LNCAP (cell line): ENCODE results near the gene ING4.

Experiments
- CTCF ChIP-seq: fragments of 450-650 bp; IDR thresholded peaks from 2 replicates; pipeline ENCODE4 v1.5.1; 2017; ENCODE audit warnings: mild to moderate bottlenecking

The ING4 gene

GRCh38 chr12:6667559-6668210, 4.8 kb upstream of the ING4 start:
- TF ChIP-seq CTCF = peak; percentile 40

GRCh38 chr12:6666211-6666610, 3.3 kb upstream of the ING4 start:
- TF ChIP-seq CTCF = no peak

- no peak for TF ChIP-seq CTCF
Observed at GRCh38 chr12:6664902-6665301, 2.0 kb upstream of the ING4 start.

- no peak for TF ChIP-seq CTCF
Observed at GRCh38 chr12:6662602-6662905, 365 bp downstream of the ING4 start.

- TF ChIP-seq CTCF = no peak
Observed at GRCh38 chr12:6653987-6654386, 8.9 kb downstream of the ING4 start.

- no peak for TF ChIP-seq CTCF
Observed at GRCh38 chr12:6653342-6653741, 9.6 kb downstream of the ING4 start.

- no peak for TF ChIP-seq CTCF
Observed at GRCh38 chr12:6652391-6652790, 10.5 kb downstream of the ING4 start.

- no peak for TF ChIP-seq CTCF
Observed at GRCh38 chr12:6650832-6651231, 12.1 kb downstream of the ING4 start.
